HEK293 (cell line): ENCODE results near the gene ARID5A.

Experiments used
- CTCF ChIA-PET: fragments of 350-600 bp; formaldehyde crosslinking; extraction: SDS; loops from one replicate; lab custom pipeline; 2021; ENCODE audit warnings: antibody characterized with exemption; lab: Yijun Ruan, JAX
- POLR2A ChIA-PET: fragments of 300-600 bp; formaldehyde crosslinking; extraction: SDS; loops from one replicate; lab custom pipeline; 2020; ENCODE audit warnings: antibody characterized with exemption, inconsistent platforms; lab: Yijun Ruan, JAX
- H3K27ac ChIP-seq: fragments of 200-500 bp; sonication (Bioruptor generic); 2 replicates; pipeline ENCODE4 v1.5.1; 2014; ENCODE audit warnings: low read depth, low read length, control low read depth, inconsistent platforms; ENCODE audit errors: extremely low read depth
- H3K36me3 ChIP-seq, 2 experiments: fragments of 200-500 bp in 1 of 2; sonication (Bioruptor generic) in 1 of 2; 1 replicate in 1 of 2; 2 replicates in 1 of 2; pipeline ENCODE4 v1.5.1; 2014 to 2017; ENCODE audit warnings: inconsistent platforms in 2 of 2, low read length in 2 of 2; ENCODE audit not compliant: control insufficient read depth in 2 of 2, insufficient read depth in 1 of 2
- H3K4me1 ChIP-seq: fragments of 200-500 bp; sonication (Bioruptor generic); 2 replicates; pipeline ENCODE4 v1.5.1; 2014; ENCODE audit warnings: mild to moderate bottlenecking, low read length, inconsistent platforms; ENCODE audit not compliant: control insufficient read depth, insufficient read depth
- H3K4me3 ChIP-seq: 2 replicates; pipeline ENCODE4 v1.5.1; 2011; ENCODE audit warnings: low read depth, mild to moderate bottlenecking, control low read depth, low read length, moderate library complexity
- H3K9me3 ChIP-seq: fragments of 200-500 bp; sonication (Bioruptor generic); 2 replicates; pipeline ENCODE4 v1.5.1; 2014; ENCODE audit warnings: low read depth, low read length, inconsistent platforms; ENCODE audit not compliant: control insufficient read depth, insufficient read depth
- FEZF1 ChIP-seq: fragments of 450-650 bp; formaldehyde crosslinking; IDR thresholded peaks from 2 replicates; pipeline ENCODE4 v1.5.1; 2016; ENCODE audit warnings: missing biosample characterization, missing genetic modification characterization
- KLF10 ChIP-seq: fragments of 450-650 bp; IDR thresholded peaks from 2 replicates; pipeline ENCODE4 v1.5.1; 2018; ENCODE audit warnings: missing biosample characterization, mild to moderate bottlenecking, missing genetic modification characterization
- OSR2 ChIP-seq: fragments of 450-650 bp; formaldehyde crosslinking; IDR thresholded peaks from 2 replicates; pipeline ENCODE4 v1.5.1; 2016; ENCODE audit warnings: missing biosample characterization, missing genetic modification characterization
- PRDM1 ChIP-seq: fragments of 450-650 bp; formaldehyde crosslinking; IDR thresholded peaks from 2 replicates; pipeline ENCODE4; 2016; ENCODE audit warnings: missing biosample characterization, missing genetic modification characterization
- SALL2 ChIP-seq: fragments of 450-650 bp; formaldehyde crosslinking; IDR thresholded peaks from 2 replicates; pipeline ENCODE4 v1.5.0; 2017; ENCODE audit warnings: missing biosample characterization, mild to moderate bottlenecking, missing genetic modification characterization, borderline replicate concordance
- SCRT1 ChIP-seq: fragments of 450-650 bp; formaldehyde crosslinking; IDR thresholded peaks from 2 replicates; pipeline ENCODE4 v1.5.1; 2016; ENCODE audit warnings: missing biosample characterization, missing genetic modification characterization, borderline replicate concordance
- SCRT2 ChIP-seq: fragments of 450-650 bp; formaldehyde crosslinking; IDR thresholded peaks from 2 replicates; pipeline ENCODE4 v1.5.1; 2016; ENCODE audit warnings: missing biosample characterization, missing genetic modification characterization
- WT1 ChIP-seq: fragments of 450-650 bp; formaldehyde crosslinking; IDR thresholded peaks from 2 replicates; pipeline ENCODE4 v1.5.1; 2016; ENCODE audit warnings: missing biosample characterization, missing genetic modification characterization
- ZBTB17 ChIP-seq: fragments of 450-650 bp; formaldehyde crosslinking; IDR thresholded peaks from 2 replicates; pipeline ENCODE4 v1.5.1; 2016; ENCODE audit warnings: missing biosample characterization, missing genetic modification characterization
- ZNF19 ChIP-seq: fragments of 450-650 bp; formaldehyde crosslinking; IDR thresholded peaks from 2 replicates; pipeline ENCODE4; 2016; ENCODE audit warnings: missing biosample characterization, missing genetic modification characterization, low read depth
- ZNF24 ChIP-seq: fragments of 450-650 bp; formaldehyde crosslinking; IDR thresholded peaks from 2 replicates; pipeline ENCODE4 v1.5.1; 2016; ENCODE audit warnings: missing biosample characterization, missing genetic modification characterization
- ZNF354C ChIP-seq: fragments of 450-650 bp; formaldehyde crosslinking; IDR thresholded peaks from 2 replicates; pipeline ENCODE4 v1.5.1; 2016; ENCODE audit warnings: missing biosample characterization, missing genetic modification characterization, low read depth, borderline replicate concordance
- ZNF366 ChIP-seq: fragments of 450-650 bp; formaldehyde crosslinking; conservative IDR thresholded peaks from 2 replicates; pipeline ENCODE4 v1.5.1; 2016; ENCODE audit warnings: missing biosample characterization, missing genetic modification characterization
- ZNF391 ChIP-seq: fragments of 450-650 bp; formaldehyde crosslinking; IDR thresholded peaks from 2 replicates; pipeline ENCODE4 v1.5.1; 2016; ENCODE audit warnings: low read depth, missing biosample characterization, missing genetic modification characterization, borderline replicate concordance
- ZNF423 ChIP-seq: fragments of 450-650 bp; formaldehyde crosslinking; IDR thresholded peaks from 2 replicates; pipeline ENCODE4 v1.5.1; 2016; ENCODE audit warnings: missing biosample characterization, missing genetic modification characterization
- ZNF510 ChIP-seq: fragments of 450-650 bp; formaldehyde crosslinking; IDR thresholded peaks from 2 replicates; pipeline ENCODE4 v1.5.1; 2018; ENCODE audit warnings: mild to moderate bottlenecking, missing genetic modification characterization, missing biosample characterization; ENCODE audit not compliant: insufficient replicate concordance
- ZNF514 ChIP-seq: fragments of 450-650 bp; formaldehyde crosslinking; IDR thresholded peaks from 2 replicates; pipeline ENCODE4 v1.5.1; 2016; ENCODE audit warnings: missing biosample characterization, missing genetic modification characterization
- ZNF529 ChIP-seq: fragments of 450-650 bp; formaldehyde crosslinking; IDR thresholded peaks from 2 replicates; pipeline ENCODE4 v1.5.1; 2017; ENCODE audit warnings: missing genetic modification characterization, missing biosample characterization; ENCODE audit not compliant: insufficient replicate concordance
- ZNF548 ChIP-seq: fragments of 450-650 bp; formaldehyde crosslinking; IDR thresholded peaks from 2 replicates; pipeline ENCODE4 v1.5.1; 2016; ENCODE audit warnings: missing biosample characterization, missing genetic modification characterization
- ZNF555 ChIP-seq: fragments of 450-650 bp; formaldehyde crosslinking; conservative IDR thresholded peaks from 2 replicates; pipeline ENCODE4 v1.5.1; 2017; ENCODE audit warnings: missing biosample characterization, mild to moderate bottlenecking, missing genetic modification characterization, inconsistent platforms
- ZNF610 ChIP-seq: fragments of 450-650 bp; formaldehyde crosslinking; IDR thresholded peaks from 2 replicates; pipeline ENCODE4 v1.5.1; 2016; ENCODE audit warnings: missing biosample characterization, missing genetic modification characterization, borderline replicate concordance
- ZNF660 ChIP-seq: fragments of 450-650 bp; IDR thresholded peaks from 2 replicates; pipeline ENCODE4 v1.5.1; 2018; ENCODE audit warnings: missing biosample characterization, mild to moderate bottlenecking, missing genetic modification characterization
- ZNF677 ChIP-seq: fragments of 450-650 bp; IDR thresholded peaks from 2 replicates; pipeline ENCODE4 v1.5.0; 2018; ENCODE audit warnings: missing biosample characterization, mild to moderate bottlenecking, missing genetic modification characterization, moderate library complexity
- ZNF707 ChIP-seq: fragments of 450-650 bp; formaldehyde crosslinking; IDR thresholded peaks from 2 replicates; pipeline ENCODE4 v1.5.1; 2016; ENCODE audit warnings: missing biosample characterization, missing genetic modification characterization
- ZNF776 ChIP-seq: fragments of 450-650 bp; formaldehyde crosslinking; IDR thresholded peaks from 2 replicates; pipeline ENCODE4 v1.5.0; 2017; ENCODE audit warnings: missing biosample characterization, missing genetic modification characterization, borderline replicate concordance
- ZNF792 ChIP-seq: fragments of 450-650 bp; formaldehyde crosslinking; IDR thresholded peaks from 2 replicates; pipeline ENCODE4 v1.5.1; 2016; ENCODE audit warnings: missing biosample characterization, missing genetic modification characterization
- ZNF843 ChIP-seq: fragments of 450-650 bp; formaldehyde crosslinking; IDR thresholded peaks from 2 replicates; pipeline ENCODE4 v1.5.1; 2016; ENCODE audit warnings: missing biosample characterization, missing genetic modification characterization
- ZXDB ChIP-seq: fragments of 450-650 bp; formaldehyde crosslinking; IDR thresholded peaks from 2 replicates; pipeline ENCODE4 v1.5.1; 2016; ENCODE audit warnings: missing biosample characterization, missing genetic modification characterization
- TF ChIP-seq, protein P1 (sequence below): fragments of 450-650 bp; formaldehyde crosslinking; IDR thresholded peaks from 2 replicates; pipeline ENCODE4 v1.5.1; 2016; ENCODE audit warnings: missing biosample characterization, missing genetic modification characterization, borderline replicate concordance
- TF ChIP-seq, protein P2 (sequence below): fragments of 450-650 bp; formaldehyde crosslinking; IDR thresholded peaks from 2 replicates; pipeline ENCODE4 v1.5.1; 2017; ENCODE audit warnings: missing biosample characterization, missing genetic modification characterization
- TF ChIP-seq, protein P3 (sequence below): fragments of 450-650 bp; IDR thresholded peaks from 2 replicates; pipeline ENCODE4 v1.5.1; 2018; ENCODE audit warnings: missing biosample characterization, mild to moderate bottlenecking, missing genetic modification characterization

The ARID5A gene

DNA sequence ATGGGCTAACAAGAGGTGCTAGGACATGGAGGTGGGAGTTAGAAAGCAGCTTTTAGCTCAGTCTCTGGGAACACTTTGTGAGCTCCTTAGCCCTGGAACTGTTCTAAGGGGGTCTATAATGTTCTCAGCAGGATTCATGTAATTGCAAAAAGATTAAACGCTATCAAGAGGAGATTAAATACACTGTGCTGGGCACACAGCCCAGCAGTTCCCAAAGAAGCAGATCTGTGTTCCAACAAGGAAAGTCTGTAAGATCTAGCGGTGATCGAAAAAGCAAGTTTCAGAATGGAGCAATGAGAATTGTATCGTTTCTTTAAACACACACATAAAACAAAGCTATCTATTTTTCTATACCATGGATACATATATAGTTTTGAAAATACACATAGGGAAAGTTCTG is 2.4 kb upstream of the ARID5A start:
- Histone ChIP-seq H3K4me1 (peaks cover 36% of the 10 kb centered on the region), H3K4me3 (no peak overlapping the region), H3K36me3 (no peaks in the 10 kb centered on the region), H3K27ac (no peak overlapping the region; the same call in 1 of the 2 replicates), H3K9me3 (no peaks in the 10 kb centered on the region)
- ChIA-PET CTCF (interaction anchor here (0.8 to 4.9 kb wide), 7 partner anchors 20 to 542 kb away, joined by 3 to 27 read pairs (median 4); partner anchors contain the start of genes CIAO1 and TMEM127), POLR2A (no interaction called here)
- TF ChIP-seq ZNF510 (tag by site-specific recombination) (no peak), ZNF677 (tag by site-specific recombination) (no peak), KLF10 (tag by site-specific recombination) (no peak), ZBTB17 (tag by site-specific recombination) (no peak), ZNF548 (tag by site-specific recombination) (no peak), WT1 (tag by site-specific recombination) (no peak), ZNF660 (tag by site-specific recombination) (no peak), ZNF423 (tag by site-specific recombination) (no peak)

DNA sequence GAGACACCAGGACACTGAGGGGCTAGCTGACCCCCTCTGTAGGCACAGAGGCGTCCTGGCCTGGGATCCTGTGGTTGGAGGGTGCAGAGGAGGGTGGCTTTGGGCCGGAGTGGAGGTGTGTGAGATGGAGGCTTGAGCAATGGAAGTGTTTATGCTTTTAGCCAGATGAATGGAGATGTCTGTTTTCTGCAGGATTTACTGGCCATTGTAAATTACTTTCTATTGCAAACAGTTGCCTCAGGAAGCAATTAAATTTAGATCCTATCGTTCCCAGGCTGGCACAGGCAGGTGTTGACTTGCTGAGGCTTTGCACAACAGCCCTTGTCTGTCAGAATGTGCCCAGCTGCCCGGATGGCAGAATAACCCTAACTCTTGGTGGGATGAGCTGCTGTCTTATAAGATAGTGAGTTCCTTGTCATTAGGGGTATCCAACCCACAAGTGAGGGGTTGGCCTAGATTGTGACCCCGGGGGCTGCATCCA is 1.8 kb upstream of the ARID5A start:
- H3K27ac ChIP-seq: no peak overlapping the region; the same call in 1 of the 2 replicates

DNA sequence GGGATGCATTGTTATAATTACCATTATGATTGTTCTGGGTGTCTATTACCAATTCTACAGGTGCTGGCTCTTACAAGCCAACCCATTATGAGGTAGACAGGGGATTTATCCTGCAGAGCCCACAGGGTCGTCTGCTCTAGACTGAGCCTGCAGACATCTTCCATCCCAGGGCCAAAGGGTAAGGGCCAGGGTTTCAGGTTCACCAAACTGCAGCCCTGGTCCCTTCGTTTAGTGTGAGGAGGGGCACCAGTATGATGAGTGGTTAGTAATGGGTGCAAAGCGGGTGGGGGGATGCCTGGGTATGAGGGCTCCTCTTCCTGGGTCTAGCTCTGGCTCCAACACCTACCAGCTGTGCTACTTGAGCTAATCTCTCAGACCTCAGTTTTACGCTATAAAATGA is 1.2 kb upstream of the ARID5A start:
- H3K36me3 ChIP-seq: no peaks in the 10 kb centered on the region
- H3K9me3 ChIP-seq: no peaks in the 10 kb centered on the region
- CTCF ChIA-PET: interaction anchor here (0.7 to 4.9 kb wide), 2 partner anchors 19 to 128 kb away, joined by 6 to 27 read pairs; no protein-coding TSS in a partner anchor
- H3K27ac ChIP-seq: no peak overlapping the region; the same call in 1 of the 2 replicates
- peaks cover 36% of the 10 kb centered on the region for H3K4me1 ChIP-seq
- POLR2A ChIA-PET: interaction anchor here (1.0 to 1.4 kb wide), 2 partner anchors 26 to 269 kb away, joined by 3 read pairs; partner anchors contain the start of gene CIAO1
- H3K4me3 ChIP-seq: no peak overlapping the region
- TF ChIP-seq SCRT2 (tag by site-specific recombination) (peak; percentile 77), ZNF514 (no peak), ZNF610 (no peak), FEZF1 (tag by site-specific recombination) (no peak), ZNF776 (tag by site-specific recombination) (no peak), SCRT1 (0 out of 2 replicates have a peak, but pooled peaks have one; percentile 18), ZNF792 (tag by site-specific recombination) (no peak), PRDM1 (tag by site-specific recombination) (no peak), ZNF354C (tag by site-specific recombination) (no peak), SALL2 (tag by site-specific recombination) (no peak), ZNF19 (tag by site-specific recombination) (no peak)
- TF ChIP-seq, protein P1, sequence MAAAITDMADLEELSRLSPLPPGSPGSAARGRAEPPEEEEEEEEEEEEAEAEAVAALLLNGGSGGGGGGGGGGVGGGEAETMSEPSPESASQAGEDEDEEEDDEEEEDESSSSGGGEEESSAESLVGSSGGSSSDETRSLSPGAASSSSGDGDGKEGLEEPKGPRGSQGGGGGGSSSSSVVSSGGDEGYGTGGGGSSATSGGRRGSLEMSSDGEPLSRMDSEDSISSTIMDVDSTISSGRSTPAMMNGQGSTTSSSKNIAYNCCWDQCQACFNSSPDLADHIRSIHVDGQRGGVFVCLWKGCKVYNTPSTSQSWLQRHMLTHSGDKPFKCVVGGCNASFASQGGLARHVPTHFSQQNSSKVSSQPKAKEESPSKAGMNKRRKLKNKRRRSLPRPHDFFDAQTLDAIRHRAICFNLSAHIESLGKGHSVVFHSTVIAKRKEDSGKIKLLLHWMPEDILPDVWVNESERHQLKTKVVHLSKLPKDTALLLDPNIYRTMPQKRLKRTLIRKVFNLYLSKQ: no peak

More for the DNA sequence above, 1.8 kb upstream of the ARID5A start:
- H3K36me3 ChIP-seq: no peaks in the 10 kb centered on the region
- POLR2A ChIA-PET: interaction anchor here (1.4 kb wide), 1 partner anchor 269 kb away, joined by 3 read pairs; the partner anchor contains the start of gene CIAO1
- no peak overlapping the region for H3K4me3 ChIP-seq
- no peaks in the 10 kb centered on the region for H3K9me3 ChIP-seq
- CTCF ChIA-PET: interaction anchor here (0.6 to 4.9 kb wide), 4 partner anchors 20 to 287 kb away, joined by 3 to 27 read pairs (median 4); no protein-coding TSS in a partner anchor
- H3K4me1 ChIP-seq: peaks cover 36% of the 10 kb centered on the region
- TF ChIP-seq ZNF843 (peak; percentile 62), FEZF1 (tag by site-specific recombination) (0 out of 2 replicates have a peak, but pooled peaks have one; percentile 23), ZXDB (tag by site-specific recombination) (0 out of 2 replicates have a peak, but pooled peaks have one; percentile 18), ZNF391 (tag by site-specific recombination) (no peak), OSR2 (peak; percentile 49; the same call in 1 of the 2 replicates), ZNF529 (tag by site-specific recombination) (no peak), KLF10 (tag by site-specific recombination) (peak; percentile 33; the same call in 1 of the 2 replicates), ZNF366 (peak; percentile 41; the same call in 1 of the 2 replicates), ZNF555 (tag by site-specific recombination) (no peak), ZNF707 (tag by site-specific recombination) (no peak), ZNF24 (no peak)
- TF ChIP-seq, protein P2, sequence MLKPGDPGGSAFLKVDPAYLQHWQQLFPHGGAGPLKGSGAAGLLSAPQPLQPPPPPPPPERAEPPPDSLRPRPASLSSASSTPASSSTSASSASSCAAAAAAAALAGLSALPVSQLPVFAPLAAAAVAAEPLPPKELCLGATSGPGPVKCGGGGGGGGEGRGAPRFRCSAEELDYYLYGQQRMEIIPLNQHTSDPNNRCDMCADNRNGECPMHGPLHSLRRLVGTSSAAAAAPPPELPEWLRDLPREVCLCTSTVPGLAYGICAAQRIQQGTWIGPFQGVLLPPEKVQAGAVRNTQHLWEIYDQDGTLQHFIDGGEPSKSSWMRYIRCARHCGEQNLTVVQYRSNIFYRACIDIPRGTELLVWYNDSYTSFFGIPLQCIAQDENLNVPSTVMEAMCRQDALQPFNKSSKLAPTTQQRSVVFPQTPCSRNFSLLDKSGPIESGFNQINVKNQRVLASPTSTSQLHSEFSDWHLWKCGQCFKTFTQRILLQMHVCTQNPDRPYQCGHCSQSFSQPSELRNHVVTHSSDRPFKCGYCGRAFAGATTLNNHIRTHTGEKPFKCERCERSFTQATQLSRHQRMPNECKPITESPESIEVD (tag by site-specific recombination): peak; percentile 77
- TF ChIP-seq, protein P3, sequence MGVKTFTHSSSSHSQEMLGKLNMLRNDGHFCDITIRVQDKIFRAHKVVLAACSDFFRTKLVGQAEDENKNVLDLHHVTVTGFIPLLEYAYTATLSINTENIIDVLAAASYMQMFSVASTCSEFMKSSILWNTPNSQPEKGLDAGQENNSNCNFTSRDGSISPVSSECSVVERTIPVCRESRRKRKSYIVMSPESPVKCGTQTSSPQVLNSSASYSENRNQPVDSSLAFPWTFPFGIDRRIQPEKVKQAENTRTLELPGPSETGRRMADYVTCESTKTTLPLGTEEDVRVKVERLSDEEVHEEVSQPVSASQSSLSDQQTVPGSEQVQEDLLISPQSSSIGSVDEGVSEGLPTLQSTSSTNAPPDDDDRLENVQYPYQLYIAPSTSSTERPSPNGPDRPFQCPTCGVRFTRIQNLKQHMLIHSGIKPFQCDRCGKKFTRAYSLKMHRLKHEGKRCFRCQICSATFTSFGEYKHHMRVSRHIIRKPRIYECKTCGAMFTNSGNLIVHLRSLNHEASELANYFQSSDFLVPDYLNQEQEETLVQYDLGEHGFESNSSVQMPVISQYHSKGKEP (tag by site-specific recombination): peak; percentile 66; the same call in 1 of the 2 replicates
- TF ChIP-seq, all 188 proteins: peak for 8
